Measurements from ENCODE around the gene SLC39A13. TPM values are rescaled to one million over a fixed set of nuclear protein-coding genes. Genes with fewer than 3 reads are reported as not detected.

The SLC39A13 gene
- total and polyA plus RNA-seq, 2 of the 4 experiments (the other 2 are of a cell fraction) = 32.4 to 144 TPM

DNA sequence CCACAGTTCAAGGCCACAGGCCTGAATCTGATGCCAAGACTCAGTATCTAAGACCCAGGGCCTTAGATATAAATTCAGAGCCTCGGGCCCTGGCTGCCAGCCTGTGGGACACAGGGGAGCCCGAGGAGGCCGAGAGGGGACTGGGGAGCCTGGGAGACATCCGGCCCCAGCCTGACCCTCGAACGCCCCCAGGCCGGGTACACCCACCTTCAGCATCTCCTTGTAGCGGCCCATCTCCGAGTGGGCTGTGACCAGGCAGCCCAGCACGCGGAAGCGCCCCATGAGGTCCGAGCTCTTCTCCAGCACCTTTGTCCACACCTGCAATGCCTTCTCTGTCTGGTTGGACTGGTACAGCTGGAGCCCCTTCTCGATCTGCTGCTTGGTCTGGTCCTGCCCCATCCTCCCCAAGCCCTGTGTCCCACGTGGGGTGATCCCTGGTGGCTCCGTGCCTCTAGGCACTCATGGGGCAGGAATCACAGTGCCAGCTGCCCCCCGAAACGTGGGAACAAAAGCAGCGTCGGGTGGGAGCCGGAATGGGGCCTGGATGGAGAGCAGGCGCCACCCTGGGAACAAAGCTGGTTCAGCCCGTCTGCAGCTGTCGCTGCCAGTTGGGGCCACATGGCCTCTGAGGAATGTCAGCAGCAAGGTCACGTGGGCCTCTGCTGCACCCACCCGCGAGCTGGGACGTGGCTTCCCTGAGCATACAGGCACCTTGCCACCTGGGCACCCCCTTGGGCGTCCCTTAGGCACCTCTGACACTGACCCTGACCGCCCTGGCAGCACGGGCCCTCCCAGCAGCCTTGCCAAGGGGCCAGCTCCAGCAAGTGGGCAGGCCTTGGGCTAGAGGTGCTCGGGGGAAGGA, 40.4 kb downstream of the SLC39A13 start, which contains the start of gene RAPSN:
TSS of gene RAPSN (minus strand) at position 571 of the 862 bp plus-strand sequence. CDS start at position 399, 172 bp downstream.
- no peak within 1 kb of the TSS for H3K23ac ChIP-seq (ENCODE audit: low read depth, low read length)
- no peak for DNase-seq
- in situ Hi-C loops (cut with MboI; ENCODE audit: low sequenced_read_pairs) (no loop called here), dilution Hi-C loops (cut with HindIII; ENCODE audit: low sequenced_read_pairs, unreplicated experiment) (no loop called here), intact Hi-C loops (cut with micrococcal nuclease) (no loop called here)
- ATAC-seq (ENCODE audit: low read depth) = no peak
- no peak within 1 kb of the TSS for H2BK20ac ChIP-seq (ENCODE audit: low read depth, low read length)
- no peaks in the 10 kb centered on the region for H3K36me3 ChIP-seq (ENCODE audit: control insufficient read depth, insufficient read depth, low read length)
- H3K9me1 ChIP-seq (ENCODE audit: insufficient read depth, low read length) = no peaks in the 10 kb centered on the region
- H3K4ac ChIP-seq (ENCODE audit: low read depth, low read length) = no peak within 1 kb of the TSS
- H4K91ac ChIP-seq (ENCODE audit: insufficient read depth, low read depth, low read length) = no peak within 1 kb of the TSS
- no peak within 1 kb of the TSS for H3K27ac ChIP-seq (ENCODE audit: insufficient read depth, low read length)
- no peaks in the 10 kb centered on the region for H3K9me3 ChIP-seq (ENCODE audit: control insufficient read depth, insufficient read depth, low read length)
- no peaks in the 10 kb centered on the region for H3K27me3 ChIP-seq (ENCODE audit: control insufficient read depth, insufficient read depth, low read length)
- ChIA-PET CTCF (no interaction called here), POLR2A (ENCODE audit: unreplicated experiment) (no interaction called here)
- no peaks in the 10 kb centered on the region for H4K20me1 ChIP-seq (ENCODE audit: insufficient read depth, low read length)
- H3K9ac ChIP-seq (ENCODE audit: low read depth, low read length) = no peak within 1 kb of the TSS
- H2BK15ac ChIP-seq (ENCODE audit: low read depth, low read length) = no peak within 1 kb of the TSS
- H2AK5ac ChIP-seq (ENCODE audit: low read depth, low read length) = no peak within 1 kb of the TSS; the same call in 1 of the 2 replicates
- H3K4me3 ChIP-seq (ENCODE audit: insufficient read depth, low read depth, low read length) = no peak within 1 kb of the TSS
- H3K4me2 ChIP-seq (ENCODE audit: low read depth, low read length) = no peak within 1 kb of the TSS
- H3K79me1 ChIP-seq (ENCODE audit: low read depth in 1 of 2, low read length in 2 of 2) = no peaks in the 10 kb centered on the region
- no peak within 1 kb of the TSS for H4K5ac ChIP-seq (ENCODE audit: low read depth, low read length)
- no peak within 1 kb of the TSS for H2BK120ac ChIP-seq (ENCODE audit: low read depth, low read length)
- WGBS, 2 experiments (ENCODE audit: extremely low coverage in 2 of 2, insufficient read length in 1 of 2) = 77% methylated on average over 14 of the region's 32 CpGs; no CpG with 5 or more reads in 1 of the 2 experiments
- H4K8ac ChIP-seq (ENCODE audit: low read depth in 2 of 2, low read length in 2 of 2) = no peak within 1 kb of the TSS
- H3K18ac ChIP-seq (ENCODE audit: low read depth, low read length) = no peak within 1 kb of the TSS
- no peak within 1 kb of the TSS for H2BK5ac ChIP-seq (ENCODE audit: low read depth, low read length, poor library complexity, severe bottlenecking)
- H3K4me1 ChIP-seq (ENCODE audit: control insufficient read depth, insufficient read depth, low read length) = no peaks in the 10 kb centered on the region
- no peak within 1 kb of the TSS for H2AK9ac ChIP-seq (replicated peaks; ENCODE audit: low read depth, low read length, poor library complexity)
- no TSS peak for BruUV-seq (replicated peaks)
- no peak within 1 kb of the TSS for H3K14ac ChIP-seq (replicated peaks; ENCODE audit: low read depth, low read length)
- H3K56ac ChIP-seq (ENCODE audit: extremely low read depth, insufficient read depth, low read length) = no peak within 1 kb of the TSS
- H2AFZ ChIP-seq (replicated peaks; ENCODE audit: low read length, poor library complexity) = peak within 1 kb of the TSS; percentile 3
- TF ChIP-seq RAD21 (IDR thresholded peaks at IDR 0.05; ENCODE audit: low read length) (no peak), MAFK (IDR thresholded peaks at IDR 0.05; ENCODE audit: low read depth, low read length) (no peak), SMC3 (IDR thresholded peaks at IDR 0.05; ENCODE audit: low read depth, low read length) (no peak), POLR2A (IDR thresholded peaks at IDR 0.05; ENCODE audit: low read depth, low read length) (no peak), NFE2L2 (IDR thresholded peaks at IDR 0.05; ENCODE audit: low read depth, low read length) (no peak), USF2 (IDR thresholded peaks at IDR 0.05; ENCODE audit: low read depth, low read length) (no peak), BHLHE40 (IDR thresholded peaks at IDR 0.05; ENCODE audit: low read depth, low read length) (no peak), RCOR1 (IDR thresholded peaks at IDR 0.05; ENCODE audit: insufficient replicate concordance, low read length) (no peak), MAZ (IDR thresholded peaks at IDR 0.05; ENCODE audit: borderline replicate concordance, low read depth, low read length) (no peak), FOS (IDR thresholded peaks at IDR 0.05; ENCODE audit: low read depth, low read length) (no peak), MXI1 (IDR thresholded peaks at IDR 0.05; ENCODE audit: borderline replicate concordance, low read depth, low read length) (no peak), CHD1 (IDR thresholded peaks at IDR 0.05; ENCODE audit: low read depth, low read length) (no peak), RFX5 (IDR thresholded peaks at IDR 0.05; ENCODE audit: low read depth, low read length) (no peak)
- TF ChIP-seq, protein P1, sequence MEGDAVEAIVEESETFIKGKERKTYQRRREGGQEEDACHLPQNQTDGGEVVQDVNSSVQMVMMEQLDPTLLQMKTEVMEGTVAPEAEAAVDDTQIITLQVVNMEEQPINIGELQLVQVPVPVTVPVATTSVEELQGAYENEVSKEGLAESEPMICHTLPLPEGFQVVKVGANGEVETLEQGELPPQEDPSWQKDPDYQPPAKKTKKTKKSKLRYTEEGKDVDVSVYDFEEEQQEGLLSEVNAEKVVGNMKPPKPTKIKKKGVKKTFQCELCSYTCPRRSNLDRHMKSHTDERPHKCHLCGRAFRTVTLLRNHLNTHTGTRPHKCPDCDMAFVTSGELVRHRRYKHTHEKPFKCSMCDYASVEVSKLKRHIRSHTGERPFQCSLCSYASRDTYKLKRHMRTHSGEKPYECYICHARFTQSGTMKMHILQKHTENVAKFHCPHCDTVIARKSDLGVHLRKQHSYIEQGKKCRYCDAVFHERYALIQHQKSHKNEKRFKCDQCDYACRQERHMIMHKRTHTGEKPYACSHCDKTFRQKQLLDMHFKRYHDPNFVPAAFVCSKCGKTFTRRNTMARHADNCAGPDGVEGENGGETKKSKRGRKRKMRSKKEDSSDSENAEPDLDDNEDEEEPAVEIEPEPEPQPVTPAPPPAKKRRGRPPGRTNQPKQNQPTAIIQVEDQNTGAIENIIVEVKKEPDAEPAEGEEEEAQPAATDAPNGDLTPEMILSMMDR (conservative IDR thresholded peaks at IDR 0.05; ENCODE audit: low read depth, low read length) = no peak
- TF ChIP-seq, protein P2, sequence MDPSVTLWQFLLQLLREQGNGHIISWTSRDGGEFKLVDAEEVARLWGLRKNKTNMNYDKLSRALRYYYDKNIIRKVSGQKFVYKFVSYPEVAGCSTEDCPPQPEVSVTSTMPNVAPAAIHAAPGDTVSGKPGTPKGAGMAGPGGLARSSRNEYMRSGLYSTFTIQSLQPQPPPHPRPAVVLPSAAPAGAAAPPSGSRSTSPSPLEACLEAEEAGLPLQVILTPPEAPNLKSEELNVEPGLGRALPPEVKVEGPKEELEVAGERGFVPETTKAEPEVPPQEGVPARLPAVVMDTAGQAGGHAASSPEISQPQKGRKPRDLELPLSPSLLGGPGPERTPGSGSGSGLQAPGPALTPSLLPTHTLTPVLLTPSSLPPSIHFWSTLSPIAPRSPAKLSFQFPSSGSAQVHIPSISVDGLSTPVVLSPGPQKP (IDR thresholded peaks at IDR 0.05; ENCODE audit: borderline replicate concordance, low read depth, low read length) = no peak

Measured in IMR-90 (cell line).